CD14-positive monocyte (primary cell): ENCODE measurements around the gene SEMA6B. TPM values are rescaled to one million over a fixed set of nuclear protein-coding genes. Genes with fewer than 3 reads are reported as not detected.

Source experiments
- DNase-seq, 3 donors: peaks; one replicate each; pipeline ENCODE4 v3.0.0-alpha.2; 2011 to 2022
- H2AFZ ChIP-seq: 2 replicates; pipeline ENCODE4 v1.6.0; 2012; ENCODE audit warnings: mild to moderate bottlenecking, low read depth, low read length, inconsistent platforms; ENCODE audit not compliant: insufficient read depth, poor library complexity, severe bottlenecking
- H3K27ac ChIP-seq, 2 donors: 1 replicate in 1 of 2; 2 replicates in 1 of 2; pipeline ENCODE4 v1.5.1; 2012 to 2013; ENCODE audit warnings: low read length in 2 of 2, control low read depth in 1 of 2, inconsistent platforms in 1 of 2, low read depth in 1 of 2, mild to moderate bottlenecking in 1 of 2
- H3K27me3 ChIP-seq, 2 donors: one replicate each; pipeline versions ENCODE4 v1.6.0 to v1.6.1; 2011 to 2013; ENCODE audit warnings: low read length in 2 of 2; ENCODE audit not compliant: control insufficient read depth in 2 of 2, insufficient read depth in 2 of 2
- H3K36me3 ChIP-seq, 2 donors: replicated peaks in 1 of 2; 1 replicate in 1 of 2; 2 replicates in 1 of 2; pipeline versions ENCODE4 v1.5.1 to v1.6.1; 2012 to 2013; ENCODE audit warnings: low read length in 2 of 2, control low read depth in 1 of 2, inconsistent platforms in 1 of 2, mild to moderate bottlenecking in 1 of 2; ENCODE audit not compliant: insufficient read depth in 2 of 2, control insufficient read depth in 1 of 2
- H3K4me1 ChIP-seq, 2 donors: 1 replicate in 1 of 2; 2 replicates in 1 of 2; pipeline versions ENCODE4 v1.5.1 to v1.6.1; 2012 to 2013; ENCODE audit warnings: low read length in 2 of 2, control low read depth in 1 of 2, inconsistent platforms in 1 of 2, mild to moderate bottlenecking in 1 of 2, moderate library complexity in 1 of 2; ENCODE audit not compliant: insufficient read depth in 2 of 2, control insufficient read depth in 1 of 2
- H3K4me2 ChIP-seq: replicated peaks from 2 replicates; pipeline ENCODE3; 2012; ENCODE audit warnings: low read length, moderate library complexity, mild to moderate bottlenecking; ENCODE audit not compliant: poor library complexity, severe bottlenecking; ENCODE audit errors: extremely low read depth
- H3K4me3 ChIP-seq, 3 experiments: fragments of 200-600 bp in 1 of 3; sonication (generic) in 1 of 3; replicated peaks in 1 of 3; 1 replicate in 2 of 3; 2 replicates in 1 of 3; pipeline ENCODE4 v1.5.1; 2011 to 2013; ENCODE audit warnings: low read length in 3 of 3, mild to moderate bottlenecking in 3 of 3, control low read depth in 2 of 3, low read depth in 2 of 3, inconsistent platforms in 1 of 3, moderate library complexity in 1 of 3
- H3K79me2 ChIP-seq: 2 replicates; pipeline ENCODE4 v1.6.0; 2012; ENCODE audit warnings: mild to moderate bottlenecking, control low read depth, inconsistent platforms, low read length, moderate library complexity; ENCODE audit not compliant: insufficient read depth
- H3K9ac ChIP-seq: 2 replicates; pipeline ENCODE4 v1.6.0; 2017; ENCODE audit warnings: low read length, mild to moderate bottlenecking; ENCODE audit not compliant: insufficient read depth, poor library complexity, severe bottlenecking
- H3K9me3 ChIP-seq, 2 donors: replicated peaks in 1 of 2; 1 replicate in 1 of 2; 2 replicates in 1 of 2; pipeline versions ENCODE4 v1.5.1 to v1.6.1; 2012 to 2013; ENCODE audit warnings: low read length in 2 of 2, control low read depth in 1 of 2; ENCODE audit not compliant: control insufficient read depth in 1 of 2, insufficient read depth in 1 of 2
- H4K20me1 ChIP-seq: 2 replicates; pipeline ENCODE4 v1.6.0; 2012; ENCODE audit warnings: mild to moderate bottlenecking, low read length, control low read depth, moderate library complexity; ENCODE audit not compliant: insufficient read depth
- H3K27ac Mint-ChIP-seq, 7 donors: one replicate each; pipeline ENCODE4 v1.8.0; 2020; ENCODE audit warnings: mild to moderate bottlenecking in 7 of 7, mixed read lengths in 7 of 7, moderate library complexity in 6 of 7, inconsistent platforms in 2 of 7
- H3K27me3 Mint-ChIP-seq, 3 donors: one replicate each; pipeline ENCODE4 v1.8.0; 2021 to 2022; ENCODE audit warnings: low read depth in 3 of 3, mild to moderate bottlenecking in 3 of 3, mixed read lengths in 3 of 3, moderate library complexity in 3 of 3, inconsistent platforms in 1 of 3
- H3K36me3 Mint-ChIP-seq, 2 donors: one replicate each; pipeline ENCODE4 v1.8.0; 2020; ENCODE audit warnings: mixed read lengths in 2 of 2, inconsistent platforms in 1 of 2, mild to moderate bottlenecking in 1 of 2
- H3K4me1 Mint-ChIP-seq: one replicate; pipeline ENCODE4 v1.8.0; 2020; ENCODE audit warnings: mild to moderate bottlenecking, mixed read lengths
- H3K4me3 Mint-ChIP-seq, 2 donors: one replicate each; pipeline ENCODE4 v1.8.0; 2020; ENCODE audit warnings: mild to moderate bottlenecking in 2 of 2, mixed read lengths in 2 of 2, moderate library complexity in 1 of 2
- H3K9me3 Mint-ChIP-seq, 7 donors: one replicate each; pipeline ENCODE4 v1.8.0; 2020 to 2022; ENCODE audit warnings: mixed read lengths in 7 of 7, mild to moderate bottlenecking in 6 of 7, moderate library complexity in 6 of 7, inconsistent platforms in 2 of 7
- WGBS: methylation state at CpG from one replicate; pipeline ENCODE4 v1.1.5; 2013; ENCODE audit warnings: missing lambda C conversion rate; ENCODE audit not compliant: insufficient coverage; 5-methylcytosine and 5-hydroxymethylcytosine counted together
- intact Hi-C, 2 donors: fragments of 100-400 bp; cut with micrococcal nuclease; formaldehyde crosslinking; loops; one replicate each; pipeline versions ENCODE4 v1.15.0 to v1.15.1; 2023
- polyA plus RNA-seq, 3 donors: library from polyadenylated mRNA; depleted of rRNA in 1 of 3; unstranded in 2 of 3; stranded (reverse) in 1 of 3; fragments of 300-500 nt in 2 of 3; fragments of >200 nt in 1 of 3; fragmentation: Illumina TruSeq in 2 of 3; gene quantifications; 1 replicate in 2 of 3; 2 replicates in 1 of 3; pipeline ENCODE4 v1.2.3, GENCODE V29; 2012 to 2021
- TF ChIP-seq, protein P1 (sequence below): fragments of 200-600 bp; IDR thresholded peaks from one replicate; pipeline ENCODE4 v1.8.0; 2022; ENCODE audit warnings: antibody characterized with exemption, mild to moderate bottlenecking

SEMA6B gene
- polyA plus RNA-seq, 3 donors: 0.12 to 1.6 (median 0.87) TPM

GRCh38 chr19:4506449-4507149 lies 52.9 kb downstream of the SEMA6B start:
- no peak overlapping the region for H3K27ac ChIP-seq
- H3K79me2 ChIP-seq: no peaks in the 10 kb centered on the region
- no peaks in the 10 kb centered on the region for H4K20me1 ChIP-seq
- H3K4me2 ChIP-seq: no peak overlapping the region
- intact Hi-C loops: no loop called here
- H3K27me3 ChIP-seq: no peaks in the 10 kb centered on the region
- H2AFZ ChIP-seq: no peak overlapping the region
- Mint-ChIP-seq H3K27me3 (peaks cover 1 to 3% (median 1%) of the 10 kb centered on the region in 3 donors), H3K4me1 (peaks cover 7% of the 10 kb centered on the region), H3K36me3 (peaks cover 23 to 38% of the 10 kb centered on the region in 2 donors), H3K27ac (peak overlapping the region in 6 of 7 donors; percentile 6 to 67 (median 60)), H3K4me3 (no peak overlapping the region), H3K9me3 (no peaks in the 10 kb centered on the region)
- no peaks in the 10 kb centered on the region for H3K9me3 ChIP-seq
- no peak overlapping the region for H3K9ac ChIP-seq
- peaks cover 0 to 6% of the 10 kb centered on the region in 2 donors for H3K4me1 ChIP-seq
- WGBS: 92% methylated on average over 16 of the region's 17 CpGs
- peaks cover 17 to 18% of the 10 kb centered on the region in 2 donors for H3K36me3 ChIP-seq
- no peak overlapping the region for H3K4me3 ChIP-seq
- TF ChIP-seq, protein P1, sequence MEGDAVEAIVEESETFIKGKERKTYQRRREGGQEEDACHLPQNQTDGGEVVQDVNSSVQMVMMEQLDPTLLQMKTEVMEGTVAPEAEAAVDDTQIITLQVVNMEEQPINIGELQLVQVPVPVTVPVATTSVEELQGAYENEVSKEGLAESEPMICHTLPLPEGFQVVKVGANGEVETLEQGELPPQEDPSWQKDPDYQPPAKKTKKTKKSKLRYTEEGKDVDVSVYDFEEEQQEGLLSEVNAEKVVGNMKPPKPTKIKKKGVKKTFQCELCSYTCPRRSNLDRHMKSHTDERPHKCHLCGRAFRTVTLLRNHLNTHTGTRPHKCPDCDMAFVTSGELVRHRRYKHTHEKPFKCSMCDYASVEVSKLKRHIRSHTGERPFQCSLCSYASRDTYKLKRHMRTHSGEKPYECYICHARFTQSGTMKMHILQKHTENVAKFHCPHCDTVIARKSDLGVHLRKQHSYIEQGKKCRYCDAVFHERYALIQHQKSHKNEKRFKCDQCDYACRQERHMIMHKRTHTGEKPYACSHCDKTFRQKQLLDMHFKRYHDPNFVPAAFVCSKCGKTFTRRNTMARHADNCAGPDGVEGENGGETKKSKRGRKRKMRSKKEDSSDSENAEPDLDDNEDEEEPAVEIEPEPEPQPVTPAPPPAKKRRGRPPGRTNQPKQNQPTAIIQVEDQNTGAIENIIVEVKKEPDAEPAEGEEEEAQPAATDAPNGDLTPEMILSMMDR: no peak
- DNase-seq: peak in 2 of 3 donors; percentile 12 to 31

- Histone ChIP-seq H4K20me1 (no peaks in the 10 kb centered on the region), H3K9me3 (no peaks in the 10 kb centered on the region), H3K79me2 (no peaks in the 10 kb centered on the region), H3K27me3 (no peaks in the 10 kb centered on the region), H3K27ac (no peak overlapping the region), H2AFZ (no peak overlapping the region), H3K4me2 (no peak overlapping the region), H3K4me1 (peaks cover 0 to 6% of the 10 kb centered on the region in 2 donors), H3K9ac (no peak overlapping the region), H3K4me3 (no peak overlapping the region), H3K36me3 (peaks cover 24 to 26% of the 10 kb centered on the region in 2 donors)
- H3K27ac Mint-ChIP-seq: peak overlapping the region in 6 of 7 donors; percentile 6 to 67 (median 60)
- no peak for DNase-seq
- H3K9me3 Mint-ChIP-seq: no peaks in the 10 kb centered on the region
- TF ChIP-seq, protein P1: no peak
- 98% methylated on average over 32 of the region's 34 CpGs for WGBS
- H3K36me3 Mint-ChIP-seq: peaks cover 26 to 46% of the 10 kb centered on the region in 2 donors
- peaks cover 0 to 3% (median 0%) of the 10 kb centered on the region in 3 donors for H3K27me3 Mint-ChIP-seq
- intact Hi-C loops: no loop called here
- H3K4me1 Mint-ChIP-seq: peaks cover 7% of the 10 kb centered on the region
- H3K4me3 Mint-ChIP-seq: no peak overlapping the region
Observed at GRCh38 chr19:4505570-4506448, 53.7 kb downstream of the SEMA6B start.
